MG63 (cell line): ENCODE measurements around the gene ICAM5. TPM values are rescaled to one million over a fixed set of nuclear protein-coding genes. Genes with fewer than 3 reads are reported as not detected.
"Not testable (repeated sequence)": the region's sequence is repeated elsewhere in the genome, so short reads cannot be mapped to it uniquely, and the experiment has no call there.

Source experiments
- DNase-seq: peaks from one replicate; pipeline ENCODE4 v3.0.0-alpha.2; 2020
- H3K27me3 ChIP-seq: fragments of 250-450 bp; sonication (Bioruptor Pico); 2 replicates; pipeline ENCODE4 v1.5.1; 2020; ENCODE audit warnings: mild to moderate bottlenecking, moderate library complexity
- H3K36me3 ChIP-seq: fragments of 250-450 bp; sonication (Bioruptor Pico); 2 replicates; pipeline ENCODE4 v1.5.1; 2020; ENCODE audit warnings: mild to moderate bottlenecking, moderate library complexity
- H3K4me3 ChIP-seq: fragments of 250-450 bp; sonication (Bioruptor Pico); 2 replicates; pipeline ENCODE4 v1.5.1; 2020; ENCODE audit warnings: mild to moderate bottlenecking, moderate library complexity
- H3K9me3 ChIP-seq: fragments of 250-450 bp; sonication (Bioruptor Pico); 2 replicates; pipeline ENCODE4 v1.5.1; 2020; ENCODE audit warnings: mild to moderate bottlenecking, moderate library complexity
- total RNA-seq: library from RNA; depleted of rRNA; stranded (reverse); fragments of >200 nt; shearing (Covaris generic); gene quantifications from 2 replicates; pipeline ENCODE4 v1.2.3, GENCODE V29; 2014; ENCODE audit warnings: low replicate concordance

ICAM5 gene
- total RNA-seq, 1 experiment from 2014 or later = not detected

DNA sequence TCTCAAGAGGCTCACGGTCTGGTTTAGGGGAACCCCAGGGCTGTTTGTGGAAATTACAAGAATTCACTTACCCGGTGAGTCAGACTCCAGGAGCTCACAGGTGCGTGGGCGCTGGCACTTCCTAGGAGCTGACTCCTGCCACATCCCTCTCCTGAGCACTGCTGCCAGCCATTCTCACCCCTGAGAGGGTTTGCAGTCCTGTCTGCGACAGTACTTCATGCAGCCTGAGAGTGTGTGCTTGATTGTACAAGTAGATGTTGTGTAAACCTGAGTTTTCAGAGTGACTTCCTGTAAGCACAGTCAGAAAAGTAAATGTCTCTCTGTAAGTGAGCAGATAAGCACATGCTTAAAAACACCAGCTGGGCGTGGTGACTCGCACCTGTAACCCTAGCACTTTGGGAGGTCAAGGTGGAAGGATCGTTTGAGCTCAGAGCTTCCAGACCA is 29.6 kb upstream of the ICAM5 start:
- H3K36me3 ChIP-seq = peaks cover 37% of the 10 kb centered on the region
- DNase-seq = no peak
- no peaks in the 10 kb centered on the region for H3K9me3 ChIP-seq
- no peaks in the 10 kb centered on the region for H3K27me3 ChIP-seq
- H3K4me3 ChIP-seq = no peak overlapping the region

DNA sequence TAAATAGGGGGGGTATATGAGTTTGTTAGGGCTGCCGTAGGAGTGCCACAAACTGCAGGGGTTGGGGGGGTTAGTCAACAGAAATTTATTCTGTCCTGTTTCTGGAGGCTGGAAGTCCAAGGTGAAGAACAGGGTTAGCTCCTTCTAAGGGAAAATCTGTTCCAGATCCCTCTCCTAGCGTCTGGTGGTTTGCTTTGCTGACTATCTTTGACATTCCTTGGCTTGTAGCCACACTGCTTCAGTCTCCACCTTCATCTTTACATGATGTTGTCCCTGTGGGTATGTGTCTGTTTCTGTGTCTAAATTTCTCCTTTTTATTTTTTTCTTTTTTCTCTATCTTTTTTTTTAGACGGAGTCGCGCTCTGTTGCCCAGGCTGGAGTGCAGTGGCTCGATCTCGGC is 27.0 kb upstream of the ICAM5 start:
- Histone ChIP-seq H3K9me3 (no peaks in the 10 kb centered on the region), H3K36me3 (peaks cover 15% of the 10 kb centered on the region), H3K27me3 (no peaks in the 10 kb centered on the region), H3K4me3 (no peak overlapping the region)
- DNase-seq = no peak

DNA sequence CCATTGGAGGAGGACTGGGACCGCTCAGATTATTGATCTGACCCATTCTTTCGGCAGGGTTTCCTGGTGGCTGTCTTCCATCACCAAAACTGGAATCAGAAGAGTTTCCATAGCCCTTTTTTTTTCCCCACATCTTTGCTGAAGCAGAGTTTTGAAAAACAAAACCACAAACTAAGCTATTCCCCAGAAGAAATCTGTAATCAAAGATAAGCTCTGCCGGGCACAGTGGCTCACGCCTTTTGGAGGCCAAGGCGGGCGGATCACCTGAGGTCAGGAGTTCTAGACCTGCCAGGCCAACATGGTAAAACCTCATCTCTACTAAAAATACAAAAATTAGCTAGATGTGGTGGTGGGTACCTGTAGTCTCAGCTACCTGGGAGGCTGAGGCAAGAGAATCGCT is 23.0 kb upstream of the ICAM5 start:
- H3K4me3 ChIP-seq = no peak overlapping the region
- H3K9me3 ChIP-seq = no peaks in the 10 kb centered on the region
- H3K27me3 ChIP-seq = no peaks in the 10 kb centered on the region
- DNase-seq = no peak
- no peaks in the 10 kb centered on the region for H3K36me3 ChIP-seq

DNA sequence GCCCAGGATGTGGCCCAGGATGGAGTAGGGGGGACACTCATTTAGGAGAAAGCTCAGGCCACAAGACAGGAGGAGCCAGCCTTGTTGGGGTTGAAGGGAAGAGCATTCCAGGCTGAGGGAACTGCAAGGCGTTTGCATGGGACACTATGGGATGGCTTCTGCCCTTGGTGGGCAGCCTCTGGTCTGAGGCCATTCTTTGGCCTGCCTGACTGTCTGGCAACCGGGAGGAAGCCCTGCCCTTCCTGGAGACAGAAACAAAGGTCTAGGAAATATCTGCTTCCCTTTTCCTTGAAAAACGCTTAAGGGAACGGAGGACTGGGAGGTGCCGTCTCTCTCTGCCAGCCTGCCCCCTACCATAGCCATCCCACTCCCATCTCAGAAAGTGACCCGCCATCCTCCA is 21.7 kb upstream of the ICAM5 start:
- no peak for DNase-seq
- Histone ChIP-seq H3K27me3 (no peaks in the 10 kb centered on the region), H3K36me3 (no peaks in the 10 kb centered on the region), H3K9me3 (no peaks in the 10 kb centered on the region), H3K4me3 (no peak overlapping the region)

DNA sequence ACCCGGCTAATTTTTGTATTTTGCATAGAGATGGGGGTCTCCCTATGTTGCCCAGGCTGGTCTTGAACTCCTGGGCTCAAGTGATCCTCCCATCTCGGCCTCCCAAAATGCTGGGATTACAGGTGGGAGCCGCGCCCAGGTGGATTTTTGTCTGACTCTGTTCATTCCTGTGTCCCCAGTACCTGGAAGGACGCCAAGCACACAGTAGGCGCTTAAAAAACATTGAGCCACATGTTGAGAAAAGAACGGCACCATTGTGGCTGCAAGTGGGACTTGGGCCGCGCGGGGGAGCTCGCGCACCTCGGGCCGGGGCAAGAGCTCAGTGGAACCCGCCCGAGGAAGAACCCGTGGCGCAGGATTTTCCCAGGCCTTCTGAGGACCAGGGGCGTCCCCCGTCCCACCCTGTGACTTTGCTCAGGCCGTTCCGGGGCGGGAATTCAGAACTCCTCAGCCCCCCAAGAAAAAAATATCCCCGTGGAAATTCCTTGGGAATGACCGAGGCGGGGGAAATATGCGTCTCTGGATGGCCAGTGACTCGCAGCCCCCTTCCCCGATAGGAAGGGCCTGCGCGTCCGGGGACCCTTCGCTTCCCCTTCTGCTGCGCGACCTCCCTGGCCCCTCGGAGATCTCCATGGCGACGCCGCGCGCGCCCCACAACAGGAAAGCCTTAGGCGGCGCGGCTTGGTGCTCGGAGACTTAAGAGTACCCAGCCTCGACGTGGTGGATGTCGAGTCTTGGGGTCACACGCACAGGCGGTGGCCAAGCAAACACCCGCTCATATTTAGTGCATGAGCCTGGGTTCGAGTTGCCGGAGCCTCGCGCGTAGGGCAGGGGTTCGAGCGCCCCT is 20.2 kb upstream of the ICAM5 start:
- Histone ChIP-seq H3K4me3 (0 out of 2 replicates have a peak overlapping the region, but pooled peaks have one; percentile 7), H3K27me3 (no peaks in the 10 kb centered on the region), H3K36me3 (no peaks in the 10 kb centered on the region), H3K9me3 (no peaks in the 10 kb centered on the region)
- peak; percentile 85 for DNase-seq

DNA sequence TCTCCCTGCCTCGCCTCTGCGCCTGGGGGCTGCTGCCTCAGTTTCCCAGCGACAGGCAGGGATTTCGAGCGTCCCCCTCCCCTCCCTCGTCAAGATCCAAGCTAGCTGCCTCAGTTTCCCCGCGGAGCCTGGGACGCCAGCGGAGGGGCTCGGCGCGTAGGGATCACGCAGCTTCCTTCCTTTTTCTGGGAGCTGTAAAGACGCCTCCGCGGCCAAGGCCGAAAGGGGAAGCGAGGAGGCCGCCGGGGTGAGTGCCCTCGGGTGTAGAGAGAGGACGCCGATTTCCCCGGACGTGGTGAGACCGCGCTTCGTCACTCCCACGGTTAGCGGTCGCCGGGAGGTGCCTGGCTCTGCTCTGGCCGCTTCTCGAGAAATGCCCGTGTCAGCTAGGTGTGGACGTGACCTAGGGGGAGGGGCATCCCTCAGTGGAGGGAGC is 19.6 kb upstream of the ICAM5 start:
- H3K36me3 ChIP-seq = no peaks in the 10 kb centered on the region
- peak overlapping the region; percentile 25; the same call in 1 of the 2 replicates for H3K4me3 ChIP-seq
- H3K27me3 ChIP-seq = no peaks in the 10 kb centered on the region
- H3K9me3 ChIP-seq = no peaks in the 10 kb centered on the region
- DNase-seq = no peak

DNA sequence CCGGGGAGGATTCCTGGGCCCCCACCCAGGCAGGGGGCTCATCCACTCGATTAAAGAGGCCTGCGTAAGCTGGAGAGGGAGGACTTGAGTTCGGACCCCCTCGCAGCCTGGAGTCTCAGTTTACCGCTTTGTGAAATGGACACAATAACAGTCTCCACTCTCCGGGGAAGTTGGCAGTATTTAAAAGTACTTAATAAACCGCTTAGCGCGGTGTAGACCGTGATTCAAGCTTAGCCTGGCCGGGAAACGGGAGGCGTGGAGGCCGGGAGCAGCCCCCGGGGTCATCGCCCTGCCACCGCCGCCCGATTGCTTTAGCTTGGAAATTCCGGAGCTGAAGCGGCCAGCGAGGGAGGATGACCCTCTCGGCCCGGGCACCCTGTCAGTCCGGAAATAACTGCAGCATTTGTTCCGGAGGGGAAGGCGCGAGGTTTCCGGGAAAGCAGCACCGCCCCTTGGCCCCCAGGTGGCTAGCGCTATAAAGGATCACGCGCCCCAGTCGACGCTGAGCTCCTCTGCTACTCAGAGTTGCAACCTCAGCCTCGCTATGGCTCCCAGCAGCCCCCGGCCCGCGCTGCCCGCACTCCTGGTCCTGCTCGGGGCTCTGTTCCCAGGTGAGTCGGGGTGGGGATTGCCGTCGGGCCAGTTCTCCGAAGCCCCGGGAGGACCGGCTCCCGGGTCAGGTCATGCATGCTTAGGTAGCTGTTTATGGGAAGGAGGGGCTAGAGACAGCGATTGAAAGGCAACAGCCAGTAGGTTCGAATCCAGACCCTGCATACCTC is 18.9 kb upstream of the ICAM5 start, which contains the start of gene ICAM1:
Gene ICAM1, plus strand, starts transcription at position 505 of the 779 bp plus-strand sequence. Its CDS starts 40 bp downstream, at position 545.
- no peaks in the 10 kb centered on the region for H3K27me3 ChIP-seq
- no peaks in the 10 kb centered on the region for H3K9me3 ChIP-seq
- no peaks in the 10 kb centered on the region for H3K36me3 ChIP-seq
- H3K4me3 ChIP-seq = peak within 1 kb of the TSS; percentile 25
- peak; percentile 68 for DNase-seq

DNA sequence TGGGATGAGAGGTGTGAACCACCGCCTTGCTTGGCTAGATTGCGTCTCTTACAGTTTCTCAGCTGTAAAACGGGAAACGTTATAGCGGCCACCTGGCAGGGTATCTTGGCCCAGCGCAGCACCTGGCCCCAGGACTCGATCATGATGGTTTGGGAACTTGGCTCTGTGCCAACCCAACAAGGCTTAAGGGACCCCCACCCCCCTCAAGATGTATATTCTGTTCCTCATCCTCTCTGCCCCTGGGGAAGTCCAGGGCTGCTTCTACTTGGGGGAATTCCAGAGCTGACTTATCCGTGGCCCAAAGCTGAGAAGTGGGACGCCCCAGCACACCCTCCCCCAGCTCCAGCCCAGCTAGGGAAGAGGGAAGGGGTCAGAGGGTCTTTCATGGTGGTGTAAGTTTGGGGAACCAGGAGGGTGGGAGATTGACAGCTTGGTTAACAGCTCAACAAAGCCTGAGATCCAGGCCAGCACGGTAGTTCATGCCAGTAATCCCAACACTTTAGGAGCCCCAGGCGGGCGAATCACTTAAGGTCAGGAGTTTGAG is 18.1 kb upstream of the ICAM5 start:
- no peaks in the 10 kb centered on the region for H3K9me3 ChIP-seq
- H3K27me3 ChIP-seq = no peaks in the 10 kb centered on the region
- H3K36me3 ChIP-seq = no peaks in the 10 kb centered on the region
- DNase-seq = no peak
- no peak overlapping the region for H3K4me3 ChIP-seq

DNA sequence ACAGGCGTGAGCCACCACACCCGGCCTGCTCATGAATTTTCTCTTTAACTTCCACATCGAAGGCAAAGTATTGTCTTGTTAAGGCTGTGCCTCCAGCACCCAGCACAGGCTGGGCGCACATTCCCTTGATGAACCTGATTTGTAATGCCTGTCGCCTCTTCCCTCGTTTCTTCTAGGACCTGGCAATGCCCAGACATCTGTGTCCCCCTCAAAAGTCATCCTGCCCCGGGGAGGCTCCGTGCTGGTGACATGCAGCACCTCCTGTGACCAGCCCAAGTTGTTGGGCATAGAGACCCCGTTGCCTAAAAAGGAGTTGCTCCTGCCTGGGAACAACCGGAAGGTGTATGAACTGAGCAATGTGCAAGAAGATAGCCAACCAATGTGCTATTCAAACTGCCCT is 15.2 kb upstream of the ICAM5 start:
- H3K9me3 ChIP-seq = no peaks in the 10 kb centered on the region
- no peaks in the 10 kb centered on the region for H3K27me3 ChIP-seq
- no peaks in the 10 kb centered on the region for H3K36me3 ChIP-seq
- H3K4me3 ChIP-seq = no peak overlapping the region
- no peak for DNase-seq

DNA sequence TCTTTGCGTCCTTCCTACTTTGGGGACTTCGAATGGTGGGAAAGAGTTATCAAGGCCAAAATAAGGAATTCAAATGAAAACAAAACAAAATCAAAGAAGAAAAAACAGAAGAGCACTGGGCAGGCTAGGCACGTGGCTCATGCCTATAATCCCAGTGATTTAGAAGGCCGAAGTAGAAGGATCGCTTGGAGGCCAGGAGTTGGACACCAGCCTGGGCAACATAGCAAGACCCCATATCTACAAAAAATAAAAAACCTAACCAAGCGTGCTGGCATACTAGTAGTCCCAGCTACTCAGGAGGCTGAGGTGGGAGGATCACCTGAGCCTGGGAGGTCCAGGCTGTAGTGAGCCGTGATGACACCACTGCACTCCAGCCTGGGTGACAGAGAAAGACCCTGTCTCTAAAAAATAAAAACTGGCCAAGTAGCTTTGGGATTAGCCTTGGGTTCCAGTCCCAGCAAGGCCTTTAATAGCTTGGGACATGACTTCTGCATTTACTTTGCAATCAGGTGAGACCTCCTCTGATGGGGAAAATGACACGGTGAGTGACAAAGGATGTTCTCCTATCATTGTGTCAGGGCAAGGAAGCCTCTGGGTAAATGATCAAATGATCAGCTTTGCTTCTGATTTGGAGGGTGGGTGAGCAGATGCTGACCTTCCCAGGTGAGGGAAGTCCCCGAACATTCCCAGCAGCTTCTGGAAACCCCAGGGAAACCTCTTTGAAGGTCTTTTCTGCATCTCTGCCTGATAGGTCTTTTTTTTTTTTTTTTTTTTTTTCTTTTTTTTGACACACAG is 11.8 kb upstream of the ICAM5 start:
- DNase-seq = no peak
- Histone ChIP-seq H3K27me3 (no peaks in the 10 kb centered on the region), H3K36me3 (no peaks in the 10 kb centered on the region), H3K4me3 (no peak overlapping the region), H3K9me3 (no peaks in the 10 kb centered on the region)

DNA sequence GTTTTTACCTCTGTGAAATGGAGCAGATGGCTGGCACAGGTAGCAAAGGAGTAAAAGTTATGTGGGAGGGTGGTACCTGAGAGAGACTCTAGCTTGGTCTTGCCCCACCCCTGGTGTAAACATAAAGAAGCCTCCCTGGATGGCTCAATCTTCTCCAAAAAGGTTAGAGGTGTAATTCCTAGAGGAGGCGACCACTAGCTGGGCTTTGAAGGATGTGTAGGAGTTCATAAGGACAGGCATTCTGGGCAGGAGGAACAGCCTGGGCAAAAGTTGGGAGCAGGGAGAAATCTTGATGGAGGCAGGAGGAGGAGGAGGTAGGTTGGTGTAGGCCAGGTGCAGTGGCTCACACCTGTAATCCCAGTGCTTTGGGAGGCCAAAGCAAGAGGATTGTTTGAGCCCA is 10.8 kb upstream of the ICAM5 start:
- Histone ChIP-seq H3K4me3 (no peak overlapping the region), H3K27me3 (no peaks in the 10 kb centered on the region), H3K36me3 (no peaks in the 10 kb centered on the region), H3K9me3 (no peaks in the 10 kb centered on the region)
- no peak for DNase-seq

DNA sequence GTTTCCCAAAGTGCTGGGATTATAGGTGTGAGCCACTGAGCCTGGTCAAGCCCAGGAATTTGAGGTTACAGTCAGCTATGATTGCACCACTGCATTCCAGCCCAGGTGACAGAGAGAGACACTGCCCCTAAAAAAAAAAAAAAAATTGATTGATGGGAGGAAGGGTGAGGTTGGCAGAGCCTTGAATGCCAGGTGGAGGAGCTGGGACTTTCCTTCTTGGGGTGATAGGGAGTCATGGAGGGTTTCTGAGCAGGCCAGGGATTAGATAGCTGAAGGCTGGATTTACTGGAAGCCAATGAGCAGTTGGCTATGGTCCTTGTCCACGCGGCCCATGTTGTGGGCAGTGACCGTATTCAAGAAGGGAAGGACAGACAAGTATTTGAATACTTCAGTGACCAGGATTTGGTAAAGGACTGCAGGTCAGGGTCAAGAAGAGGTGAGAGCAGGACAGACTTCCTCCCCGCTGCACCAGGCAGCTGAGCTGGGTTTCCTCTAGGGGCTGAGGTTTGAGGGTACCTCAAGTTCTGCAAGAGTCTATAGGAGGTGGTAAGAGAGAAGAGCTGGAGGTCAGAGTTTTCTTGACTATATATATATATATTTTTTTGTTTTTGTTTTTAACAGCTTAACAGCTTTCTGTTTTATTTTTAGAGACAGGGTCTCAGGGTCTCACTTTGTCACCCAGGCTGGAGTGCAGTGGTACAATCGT is 9.9 kb upstream of the ICAM5 start:
- no peak for DNase-seq
- no peaks in the 10 kb centered on the region for H3K9me3 ChIP-seq
- no peaks in the 10 kb centered on the region for H3K27me3 ChIP-seq
- H3K36me3 ChIP-seq = no peaks in the 10 kb centered on the region
- no peak overlapping the region for H3K4me3 ChIP-seq

DNA sequence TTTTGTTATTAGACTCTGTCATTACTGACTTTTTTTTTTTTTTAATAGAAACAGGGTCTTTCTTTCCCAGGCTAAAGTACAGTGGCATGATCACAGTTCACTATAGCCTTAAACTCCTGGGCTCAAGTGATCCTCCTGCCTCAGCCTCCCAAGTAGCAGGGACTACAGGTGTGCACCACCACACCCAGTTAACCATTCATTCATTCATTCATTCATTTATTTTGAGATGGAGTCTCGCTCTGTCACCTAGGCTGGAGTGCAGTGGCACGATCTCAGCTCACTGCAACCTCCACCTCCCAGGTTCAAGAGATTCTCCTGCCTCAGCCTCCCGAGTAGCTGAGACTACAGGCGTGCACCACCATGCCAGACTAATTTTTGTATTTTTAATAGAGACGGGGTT is 7.7 kb upstream of the ICAM5 start:
- not testable (repeated sequence) for H3K9me3 ChIP-seq, H3K4me3 ChIP-seq, H3K36me3 ChIP-seq, DNase-seq, H3K27me3 ChIP-seq

DNA sequence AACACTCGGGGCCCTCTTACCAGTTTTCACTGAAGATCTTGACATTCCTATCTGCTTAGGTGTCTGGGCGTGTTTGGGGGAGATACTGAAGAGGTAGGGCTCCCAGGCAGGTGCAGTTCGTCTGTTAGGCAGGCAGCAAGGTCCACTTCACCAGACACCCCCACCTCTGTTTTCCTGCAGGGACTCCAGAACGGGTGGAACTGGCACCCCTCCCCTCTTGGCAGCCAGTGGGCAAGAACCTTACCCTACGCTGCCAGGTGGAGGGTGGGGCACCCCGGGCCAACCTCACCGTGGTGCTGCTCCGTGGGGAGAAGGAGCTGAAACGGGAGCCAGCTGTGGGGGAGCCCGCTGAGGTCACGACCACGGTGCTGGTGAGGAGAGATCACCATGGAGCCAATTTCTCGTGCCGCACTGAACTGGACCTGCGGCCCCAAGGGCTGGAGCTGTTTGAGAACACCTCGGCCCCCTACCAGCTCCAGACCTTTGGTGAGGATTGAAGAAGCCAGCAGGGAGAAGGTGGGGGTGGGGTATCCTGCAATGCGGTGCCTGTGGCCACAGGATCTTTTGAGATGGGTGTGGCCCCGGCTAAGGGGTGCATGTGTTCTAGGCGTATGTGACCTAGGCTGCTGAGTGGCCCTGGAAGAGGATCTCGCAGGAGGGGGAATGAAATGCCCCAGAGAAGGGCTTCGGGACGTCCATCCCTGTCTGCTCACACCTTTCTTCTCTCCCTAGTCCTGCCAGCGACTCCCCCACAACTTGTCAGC is 6.3 kb upstream of the ICAM5 start:
- Histone ChIP-seq H3K9me3 (no peaks in the 10 kb centered on the region), H3K4me3 (no peak overlapping the region), H3K27me3 (no peaks in the 10 kb centered on the region), H3K36me3 (no peaks in the 10 kb centered on the region)
- DNase-seq = no peak
